Measurements from ENCODE around the gene CPTP.

Gene CPTP

DNA sequence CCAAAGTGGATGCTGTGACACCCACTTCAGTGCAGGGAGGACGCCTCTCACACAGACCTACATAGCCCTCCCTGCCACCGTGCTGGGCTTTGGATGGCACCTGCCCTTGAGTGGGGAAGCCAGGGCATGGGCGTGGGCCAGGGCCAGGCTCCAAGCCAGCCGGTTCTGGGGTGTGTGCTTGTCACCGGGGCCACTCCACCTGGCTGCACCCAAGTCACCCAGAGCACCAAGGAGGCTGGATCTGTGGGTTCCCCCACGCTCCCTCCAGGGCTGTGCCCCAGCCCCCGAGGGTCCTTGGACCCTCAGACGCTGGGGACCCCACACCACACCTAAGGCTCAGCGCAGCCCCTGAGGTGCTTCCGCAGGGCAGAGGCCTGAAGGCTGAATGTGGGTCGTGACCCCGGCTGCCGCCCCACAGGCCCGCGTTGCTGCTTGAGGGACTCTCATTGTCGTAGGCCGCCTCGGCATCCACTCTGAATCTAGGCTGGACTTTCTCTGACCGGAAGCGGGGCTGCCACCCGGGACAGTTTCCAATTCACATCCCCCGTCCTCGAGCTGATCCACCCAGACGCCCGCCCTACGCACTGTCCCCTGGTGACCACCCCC, 32.3 kb downstream of the CPTP start:
- no peak for TF ChIP-seq GATA2 (IDR thresholded peaks at IDR 0.05; ENCODE audit: low read depth, low read length)
- no peak for TF ChIP-seq GATA3 (IDR thresholded peaks at IDR 0.05; ENCODE audit: low read depth, low read length)

- no peak for TF ChIP-seq GATA2 (IDR thresholded peaks at IDR 0.05; ENCODE audit: low read depth, low read length)
- no peak for TF ChIP-seq GATA3 (IDR thresholded peaks at IDR 0.05; ENCODE audit: low read depth, low read length)
Observed at GRCh38 chr1:1357871-1358432, 33.4 kb downstream of the CPTP start.

DNA sequence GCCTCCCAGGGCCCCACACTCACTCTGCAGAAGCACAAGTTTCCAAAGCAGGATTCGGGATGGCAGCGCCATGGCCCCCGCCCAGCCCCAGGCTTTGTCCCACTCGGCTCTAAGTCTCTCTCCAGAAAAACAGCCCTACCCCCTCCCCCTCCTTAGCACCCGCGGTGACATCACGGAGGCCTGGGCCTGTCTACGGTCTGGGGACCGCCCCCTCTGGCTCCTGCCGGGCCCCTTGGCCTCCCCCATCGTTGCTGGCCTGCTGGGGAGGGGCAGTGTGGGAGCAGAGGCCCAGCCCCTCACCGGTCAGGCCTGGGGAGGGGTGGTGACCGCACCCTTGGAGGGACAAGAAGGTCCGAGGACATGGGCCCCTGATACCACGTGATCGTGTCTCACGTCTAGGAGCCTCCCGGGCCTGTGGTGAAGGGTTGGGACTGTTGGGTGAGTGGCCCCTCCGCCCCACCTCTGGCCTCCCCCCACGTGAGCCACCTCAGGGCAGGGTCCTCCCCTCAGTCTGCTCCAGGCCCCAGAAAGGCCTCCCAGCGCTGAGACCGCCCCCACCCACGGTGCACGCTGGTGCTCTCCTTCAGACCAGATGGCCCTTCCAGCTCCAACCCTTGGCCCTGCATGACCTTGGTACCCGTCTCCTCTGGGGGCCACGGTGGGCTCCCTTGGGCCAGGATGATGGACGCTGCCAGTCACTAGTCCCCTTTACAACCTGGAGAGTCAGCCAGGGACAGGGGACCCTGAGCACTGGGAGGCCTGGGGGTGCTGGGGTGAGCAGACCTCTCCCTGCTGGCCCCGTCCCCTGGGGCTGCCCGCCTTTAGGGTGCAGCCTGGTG, 34.0 kb downstream of the CPTP start, which contains the start of gene MXRA8:
TSS of gene MXRA8 (minus strand) at position 123 of the 839 bp plus-strand sequence. CDS start at position 72, 51 bp downstream.
- no peak for TF ChIP-seq GATA2 (IDR thresholded peaks at IDR 0.05; ENCODE audit: low read depth, low read length)
- TF ChIP-seq GATA3 (IDR thresholded peaks at IDR 0.05; ENCODE audit: low read depth, low read length) = no peak

- TF ChIP-seq GATA3 (IDR thresholded peaks at IDR 0.05; ENCODE audit: low read depth, low read length) (no peak), GATA2 (IDR thresholded peaks at IDR 0.05; ENCODE audit: low read depth, low read length) (no peak)
Observed at GRCh38 chr1:1359308-1359663, 34.7 kb downstream of the CPTP start.

GRCh38 chr1:1359664-1360468, 35.3 kb downstream of the CPTP start:
- TF ChIP-seq GATA2 (IDR thresholded peaks at IDR 0.05; ENCODE audit: low read depth, low read length) (no peak), GATA3 (IDR thresholded peaks at IDR 0.05; ENCODE audit: low read depth, low read length) (no peak)

DNA sequence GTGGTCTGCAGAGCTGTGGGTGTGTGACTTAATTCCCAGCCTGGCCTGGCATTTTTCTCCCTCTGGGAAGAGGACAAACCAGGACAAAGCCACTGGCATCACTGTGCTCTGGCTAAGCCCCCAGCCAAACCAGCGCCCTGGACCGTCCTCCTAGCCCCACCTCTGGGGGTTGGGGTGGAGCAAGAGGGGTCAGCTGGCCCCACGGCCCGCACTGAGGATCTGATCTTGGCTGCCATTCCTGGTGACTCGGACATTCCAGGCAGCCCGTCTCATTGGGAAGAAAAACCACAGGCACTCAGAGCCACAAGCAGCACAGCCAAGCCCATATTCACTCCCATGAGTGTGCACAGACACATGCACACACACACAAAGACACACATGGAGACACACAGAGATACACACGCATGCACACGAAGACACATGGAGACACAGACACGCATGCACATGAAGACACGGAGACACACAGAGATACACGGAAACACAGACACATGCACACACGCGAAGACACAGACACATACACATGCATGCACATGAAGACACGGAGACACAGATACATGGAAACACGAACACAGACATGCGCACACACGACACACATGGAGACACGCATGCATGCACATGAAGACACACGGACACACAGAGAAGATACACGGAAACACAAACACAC, 36.0 kb downstream of the CPTP start:
- no peak for TF ChIP-seq GATA3 (IDR thresholded peaks at IDR 0.05; ENCODE audit: low read depth, low read length)
- no peak for TF ChIP-seq GATA2 (IDR thresholded peaks at IDR 0.05; ENCODE audit: low read depth, low read length)

DNA sequence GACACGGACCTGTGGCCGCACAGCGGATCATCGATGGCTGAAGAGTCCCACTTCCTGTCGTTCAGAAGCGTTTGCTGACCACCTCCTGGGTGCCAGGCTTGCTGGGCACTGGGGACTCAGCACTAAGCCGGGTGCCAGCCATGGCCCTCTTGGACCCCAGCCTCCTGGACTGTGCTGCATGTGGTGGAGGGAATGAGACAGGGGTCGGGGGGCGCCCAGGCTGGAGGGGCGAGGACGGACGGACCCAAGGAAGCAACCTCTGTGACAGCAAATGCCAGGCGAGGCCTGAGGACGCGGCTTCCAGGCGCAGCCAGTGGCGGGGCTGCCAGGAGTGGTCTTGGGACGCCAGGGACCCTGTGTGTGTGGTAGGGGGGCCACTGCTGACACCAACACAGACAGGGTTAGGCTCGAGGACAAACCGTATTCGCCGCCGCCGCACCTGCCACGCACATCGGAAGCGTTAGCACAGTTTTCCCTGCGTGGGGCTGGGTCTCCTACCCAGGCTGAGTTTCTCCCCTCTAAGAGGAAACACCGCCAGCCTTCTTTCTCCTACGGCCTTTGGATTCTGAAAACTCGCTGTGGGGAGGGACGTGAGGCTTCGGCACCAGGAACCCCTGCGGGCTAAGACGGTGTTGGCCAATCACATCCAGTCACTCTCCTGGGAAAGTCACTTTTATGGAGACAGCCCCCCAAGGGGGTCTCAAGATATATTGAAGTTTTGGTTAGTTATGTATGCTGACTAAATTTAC, 36.8 kb downstream of the CPTP start:
- TF ChIP-seq GATA2 (IDR thresholded peaks at IDR 0.05; ENCODE audit: low read depth, low read length) = no peak

GRCh38 chr1:1361982-1362423, 37.4 kb downstream of the CPTP start:
- TF ChIP-seq GATA3 (IDR thresholded peaks at IDR 0.05; ENCODE audit: low read depth, low read length) (no peak), GATA2 (IDR thresholded peaks at IDR 0.05; ENCODE audit: low read depth, low read length) (no peak)

DNA sequence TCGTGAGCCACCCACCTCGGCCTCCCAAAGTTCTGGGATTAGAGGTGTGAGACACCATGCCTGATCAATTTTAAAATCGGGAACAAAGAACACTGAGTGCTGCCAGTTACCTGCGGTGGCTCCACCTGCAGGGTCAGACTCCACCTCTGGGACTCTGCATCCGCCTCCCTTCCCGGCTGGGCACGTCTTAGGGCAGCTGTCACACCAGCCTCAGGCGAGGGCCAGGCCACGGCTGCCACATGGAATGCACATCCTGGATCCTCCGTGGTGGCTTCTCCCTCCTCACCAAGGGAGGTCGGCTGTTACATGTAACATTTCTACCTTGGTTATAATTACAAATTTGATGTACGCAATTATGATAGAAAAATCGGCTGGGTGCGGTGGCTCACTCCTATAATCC, 39.7 kb downstream of the CPTP start:
- TF ChIP-seq GATA2 (IDR thresholded peaks at IDR 0.05; ENCODE audit: low read depth, low read length) (no peak), GATA3 (IDR thresholded peaks at IDR 0.05; ENCODE audit: low read depth, low read length) (no peak)

DNA sequence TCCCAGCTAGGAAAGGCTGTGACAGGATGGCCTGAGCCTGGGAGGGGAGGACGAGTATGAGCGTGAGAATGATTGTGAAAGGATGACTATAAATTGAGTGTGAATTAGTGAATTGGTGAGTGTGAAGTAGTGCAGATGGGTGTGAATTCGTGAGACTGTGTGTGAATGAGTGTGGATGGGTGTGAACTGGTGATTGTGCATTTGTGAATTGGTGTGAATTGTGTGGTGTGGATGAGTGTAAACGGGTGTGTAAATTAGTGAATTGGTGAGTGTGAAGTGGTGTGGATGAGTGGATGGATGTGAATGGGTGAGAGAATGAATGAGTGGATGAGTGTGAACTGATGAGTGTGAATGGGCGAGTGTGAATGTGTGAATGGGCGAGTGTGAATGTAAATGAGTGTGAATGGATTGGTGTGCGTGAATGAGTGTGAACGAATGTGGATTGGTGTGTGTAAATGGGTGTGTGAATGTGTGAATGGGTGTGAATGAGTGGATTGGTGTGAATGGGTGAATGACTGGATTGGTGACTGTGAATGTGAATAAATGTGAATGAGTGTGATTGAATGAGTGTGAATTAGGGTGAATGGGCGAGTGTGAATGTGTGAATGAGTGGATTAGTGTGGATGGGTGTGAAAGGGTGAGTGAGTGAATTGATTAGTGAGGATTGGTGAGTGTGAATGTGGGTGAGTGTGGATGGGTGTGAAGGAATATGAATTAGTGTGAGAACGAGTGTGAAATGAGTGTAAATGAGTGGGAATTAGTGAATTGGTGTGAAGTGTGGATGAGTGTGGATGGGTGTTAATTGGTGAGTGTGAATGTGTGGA, 41.5 kb downstream of the CPTP start:
- TF ChIP-seq GATA3 (IDR thresholded peaks at IDR 0.05; ENCODE audit: low read depth, low read length) = no peak
- no peak for TF ChIP-seq GATA2 (IDR thresholded peaks at IDR 0.05; ENCODE audit: low read depth, low read length)

DNA sequence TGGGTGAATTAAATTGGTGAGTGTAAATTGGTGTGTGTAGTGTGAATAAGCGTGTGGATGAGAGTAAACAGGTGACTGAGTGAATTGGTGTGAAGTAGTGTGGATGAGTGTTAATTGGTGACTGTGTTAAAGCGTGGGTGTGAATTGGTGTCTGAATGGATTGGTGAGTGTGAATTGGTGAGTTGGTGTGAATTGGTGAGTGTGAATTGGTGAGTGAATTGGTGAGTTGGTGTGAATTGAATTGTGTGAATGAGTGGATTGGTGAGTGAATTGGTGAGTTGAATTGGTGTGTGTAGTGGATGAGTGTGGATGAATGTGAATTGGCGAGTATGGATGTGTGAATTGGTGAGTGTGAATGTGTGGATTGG, 42.1 kb downstream of the CPTP start:
- TF ChIP-seq GATA2 (IDR thresholded peaks at IDR 0.05; ENCODE audit: low read depth, low read length) (no peak), GATA3 (IDR thresholded peaks at IDR 0.05; ENCODE audit: low read depth, low read length) (no peak)

- no peak for TF ChIP-seq GATA3 (IDR thresholded peaks at IDR 0.05; ENCODE audit: low read depth, low read length)
- no peak for TF ChIP-seq GATA2 (IDR thresholded peaks at IDR 0.05; ENCODE audit: low read depth, low read length)
Observed at GRCh38 chr1:1367315-1367714, 42.7 kb downstream of the CPTP start.
